ENCODE results near the gene TMEM247.

Gene TMEM247

DNA sequence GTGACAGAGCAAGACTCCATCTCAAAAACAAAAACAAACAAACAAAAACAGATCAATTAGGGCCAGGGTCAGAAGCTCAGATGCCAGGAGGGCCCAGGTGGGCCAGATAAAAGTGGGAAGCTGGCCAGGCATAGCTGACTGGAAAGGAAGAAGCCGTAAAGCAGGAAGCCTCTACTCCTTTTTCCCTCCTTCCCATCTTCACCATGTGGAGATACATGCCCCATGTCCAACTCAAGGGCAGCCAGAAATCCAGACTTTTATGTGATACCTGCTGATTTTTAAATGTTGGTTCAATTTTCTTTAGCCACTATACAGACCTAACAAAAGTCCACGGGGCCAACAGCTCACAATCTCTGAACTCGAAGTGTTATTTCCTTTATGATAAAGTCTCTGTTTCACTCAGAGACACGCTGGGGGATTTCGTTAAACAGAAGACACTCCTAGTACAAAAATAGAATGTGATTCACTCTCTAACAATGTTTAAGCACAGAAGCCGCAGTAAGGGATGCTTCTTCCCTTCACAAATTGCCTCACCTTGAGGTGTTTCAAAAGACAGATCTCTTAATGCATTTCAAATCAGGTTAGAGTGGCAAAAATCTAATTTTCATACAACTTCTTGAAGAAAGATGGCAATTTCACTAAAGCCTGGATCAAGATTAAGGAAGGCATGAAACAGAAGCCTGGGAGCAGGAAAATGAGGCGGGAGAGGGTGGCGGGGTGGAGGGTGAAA lies 14.0 kb downstream of the TMEM247 start:
- TF ChIP-seq ISL1 (CRISPR knock-in tag; IDR thresholded peaks at IDR 0.05) (peak; percentile 81), ZFP3 (CRISPR knock-in tag; IDR thresholded peaks at IDR 0.05) (peak; percentile 45; the same call in 1 of the 2 replicates), CSDC2 (CRISPR knock-in tag; IDR thresholded peaks at IDR 0.05) (peak; percentile 14; the same call in 1 of the 2 replicates), ZNF8 (CRISPR knock-in tag; IDR thresholded peaks at IDR 0.05) (no peak)

DNA sequence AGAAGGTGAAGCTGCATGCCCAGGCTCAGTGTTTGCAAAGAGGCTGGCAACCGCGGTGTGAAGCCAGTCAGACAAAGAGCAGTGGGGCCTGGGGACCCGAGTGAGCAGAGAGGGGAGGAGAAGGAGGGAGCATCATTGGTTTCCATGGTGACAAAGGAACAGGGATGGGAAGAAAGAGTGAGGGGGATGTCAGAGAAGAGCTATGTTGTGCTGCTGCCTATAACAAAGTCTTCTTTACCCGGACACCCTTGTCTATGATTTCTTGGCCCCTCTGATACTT lies 14.5 kb downstream of the TMEM247 start:
- 0 out of 2 replicates have a peak, but pooled peaks have one; percentile 27 for TF ChIP-seq ZFP3 (CRISPR knock-in tag; IDR thresholded peaks at IDR 0.05)
- TF ChIP-seq, protein P1, sequence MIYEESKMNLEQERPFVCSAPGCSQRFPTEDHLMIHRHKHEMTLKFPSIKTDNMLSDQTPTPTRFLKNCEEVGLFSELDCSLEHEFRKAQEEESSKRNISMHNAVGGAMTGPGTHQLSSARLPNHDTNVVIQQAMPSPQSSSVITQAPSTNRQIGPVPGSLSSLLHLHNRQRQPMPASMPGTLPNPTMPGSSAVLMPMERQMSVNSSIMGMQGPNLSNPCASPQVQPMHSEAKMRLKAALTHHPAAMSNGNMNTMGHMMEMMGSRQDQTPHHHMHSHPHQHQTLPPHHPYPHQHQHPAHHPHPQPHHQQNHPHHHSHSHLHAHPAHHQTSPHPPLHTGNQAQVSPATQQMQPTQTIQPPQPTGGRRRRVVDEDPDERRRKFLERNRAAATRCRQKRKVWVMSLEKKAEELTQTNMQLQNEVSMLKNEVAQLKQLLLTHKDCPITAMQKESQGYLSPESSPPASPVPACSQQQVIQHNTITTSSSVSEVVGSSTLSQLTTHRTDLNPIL (CRISPR knock-in tag; IDR thresholded peaks at IDR 0.05; ENCODE audit: low read depth): no peak
- no peak; the same call in 2 of the 3 replicates for ATAC-seq

More for the DNA sequence above, 14.0 kb downstream of the TMEM247 start:
- peak; percentile 80 for ATAC-seq

DNA sequence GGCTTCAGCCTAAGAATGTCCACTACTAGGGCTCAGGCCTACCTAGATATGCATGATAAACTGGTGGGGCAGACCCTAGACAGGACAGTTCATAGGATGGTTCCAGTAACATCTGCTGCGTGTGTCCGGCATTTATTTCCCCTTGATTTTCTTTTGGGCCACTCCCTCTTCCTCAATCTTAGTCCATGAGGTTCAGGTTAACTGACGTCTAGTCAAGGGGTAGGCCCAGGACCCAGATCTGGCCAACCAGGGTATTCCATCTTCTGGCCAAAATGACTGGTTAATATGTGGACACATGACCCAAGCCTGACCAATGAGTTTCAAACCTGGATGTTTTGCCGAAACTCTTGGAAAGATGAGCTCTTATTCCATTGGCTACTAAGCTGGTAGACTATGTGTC lies 15.2 kb downstream of the TMEM247 start:
- ATAC-seq: no peak
- TF ChIP-seq, protein P2, sequence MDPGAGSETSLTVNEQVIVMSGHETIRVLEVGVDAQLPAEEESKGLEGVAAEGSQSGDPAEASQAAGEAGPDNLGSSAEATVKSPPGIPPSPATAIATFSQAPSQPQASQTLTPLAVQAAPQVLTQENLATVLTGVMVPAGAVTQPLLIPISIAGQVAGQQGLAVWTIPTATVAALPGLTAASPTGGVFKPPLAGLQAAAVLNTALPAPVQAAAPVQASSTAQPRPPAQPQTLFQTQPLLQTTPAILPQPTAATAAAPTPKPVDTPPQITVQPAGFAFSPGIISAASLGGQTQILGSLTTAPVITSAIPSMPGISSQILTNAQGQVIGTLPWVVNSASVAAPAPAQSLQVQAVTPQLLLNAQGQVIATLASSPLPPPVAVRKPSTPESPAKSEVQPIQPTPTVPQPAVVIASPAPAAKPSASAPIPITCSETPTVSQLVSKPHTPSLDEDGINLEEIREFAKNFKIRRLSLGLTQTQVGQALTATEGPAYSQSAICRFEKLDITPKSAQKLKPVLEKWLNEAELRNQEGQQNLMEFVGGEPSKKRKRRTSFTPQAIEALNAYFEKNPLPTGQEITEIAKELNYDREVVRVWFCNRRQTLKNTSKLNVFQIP (CRISPR knock-in tag; IDR thresholded peaks at IDR 0.05; ENCODE audit: borderline replicate concordance, low read depth): no peak
- TF ChIP-seq GLIS3 (CRISPR knock-in tag; IDR thresholded peaks at IDR 0.05) (no peak), ZFP3 (CRISPR knock-in tag; IDR thresholded peaks at IDR 0.05) (no peak), PPARA (CRISPR knock-in tag; IDR thresholded peaks at IDR 0.05; ENCODE audit: borderline replicate concordance) (no peak), SNAI2 (CRISPR knock-in tag; IDR thresholded peaks at IDR 0.05) (no peak), RARB (CRISPR knock-in tag; IDR thresholded peaks at IDR 0.05) (no peak), OSR1 (CRISPR knock-in tag; IDR thresholded peaks at IDR 0.05) (no peak), ISL1 (CRISPR knock-in tag; IDR thresholded peaks at IDR 0.05) (no peak), ZC3H10 (CRISPR knock-in tag; IDR thresholded peaks at IDR 0.05) (no peak), ZNF565 (CRISPR knock-in tag; conservative IDR thresholded peaks at IDR 0.05; ENCODE audit: low read depth) (no peak), ZFP30 (CRISPR knock-in tag; IDR thresholded peaks at IDR 0.05) (no peak), TCF4 (CRISPR knock-in tag; IDR thresholded peaks at IDR 0.05; ENCODE audit: borderline replicate concordance) (no peak)
- TF ChIP-seq, protein P3, sequence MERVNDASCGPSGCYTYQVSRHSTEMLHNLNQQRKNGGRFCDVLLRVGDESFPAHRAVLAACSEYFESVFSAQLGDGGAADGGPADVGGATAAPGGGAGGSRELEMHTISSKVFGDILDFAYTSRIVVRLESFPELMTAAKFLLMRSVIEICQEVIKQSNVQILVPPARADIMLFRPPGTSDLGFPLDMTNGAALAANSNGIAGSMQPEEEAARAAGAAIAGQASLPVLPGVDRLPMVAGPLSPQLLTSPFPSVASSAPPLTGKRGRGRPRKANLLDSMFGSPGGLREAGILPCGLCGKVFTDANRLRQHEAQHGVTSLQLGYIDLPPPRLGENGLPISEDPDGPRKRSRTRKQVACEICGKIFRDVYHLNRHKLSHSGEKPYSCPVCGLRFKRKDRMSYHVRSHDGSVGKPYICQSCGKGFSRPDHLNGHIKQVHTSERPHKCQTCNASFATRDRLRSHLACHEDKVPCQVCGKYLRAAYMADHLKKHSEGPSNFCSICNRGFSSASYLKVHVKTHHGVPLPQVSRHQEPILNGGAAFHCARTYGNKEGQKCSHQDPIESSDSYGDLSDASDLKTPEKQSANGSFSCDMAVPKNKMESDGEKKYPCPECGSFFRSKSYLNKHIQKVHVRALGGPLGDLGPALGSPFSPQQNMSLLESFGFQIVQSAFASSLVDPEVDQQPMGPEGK (CRISPR knock-in tag; IDR thresholded peaks at IDR 0.05; ENCODE audit: borderline replicate concordance): no peak
- TF ChIP-seq, protein P4, sequence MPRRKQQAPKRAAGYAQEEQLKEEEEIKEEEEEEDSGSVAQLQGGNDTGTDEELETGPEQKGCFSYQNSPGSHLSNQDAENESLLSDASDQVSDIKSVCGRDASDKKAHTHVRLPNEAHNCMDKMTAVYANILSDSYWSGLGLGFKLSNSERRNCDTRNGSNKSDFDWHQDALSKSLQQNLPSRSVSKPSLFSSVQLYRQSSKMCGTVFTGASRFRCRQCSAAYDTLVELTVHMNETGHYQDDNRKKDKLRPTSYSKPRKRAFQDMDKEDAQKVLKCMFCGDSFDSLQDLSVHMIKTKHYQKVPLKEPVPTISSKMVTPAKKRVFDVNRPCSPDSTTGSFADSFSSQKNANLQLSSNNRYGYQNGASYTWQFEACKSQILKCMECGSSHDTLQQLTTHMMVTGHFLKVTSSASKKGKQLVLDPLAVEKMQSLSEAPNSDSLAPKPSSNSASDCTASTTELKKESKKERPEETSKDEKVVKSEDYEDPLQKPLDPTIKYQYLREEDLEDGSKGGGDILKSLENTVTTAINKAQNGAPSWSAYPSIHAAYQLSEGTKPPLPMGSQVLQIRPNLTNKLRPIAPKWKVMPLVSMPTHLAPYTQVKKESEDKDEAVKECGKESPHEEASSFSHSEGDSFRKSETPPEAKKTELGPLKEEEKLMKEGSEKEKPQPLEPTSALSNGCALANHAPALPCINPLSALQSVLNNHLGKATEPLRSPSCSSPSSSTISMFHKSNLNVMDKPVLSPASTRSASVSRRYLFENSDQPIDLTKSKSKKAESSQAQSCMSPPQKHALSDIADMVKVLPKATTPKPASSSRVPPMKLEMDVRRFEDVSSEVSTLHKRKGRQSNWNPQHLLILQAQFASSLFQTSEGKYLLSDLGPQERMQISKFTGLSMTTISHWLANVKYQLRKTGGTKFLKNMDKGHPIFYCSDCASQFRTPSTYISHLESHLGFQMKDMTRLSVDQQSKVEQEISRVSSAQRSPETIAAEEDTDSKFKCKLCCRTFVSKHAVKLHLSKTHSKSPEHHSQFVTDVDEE (CRISPR knock-in tag; IDR thresholded peaks at IDR 0.05): no peak

DNA sequence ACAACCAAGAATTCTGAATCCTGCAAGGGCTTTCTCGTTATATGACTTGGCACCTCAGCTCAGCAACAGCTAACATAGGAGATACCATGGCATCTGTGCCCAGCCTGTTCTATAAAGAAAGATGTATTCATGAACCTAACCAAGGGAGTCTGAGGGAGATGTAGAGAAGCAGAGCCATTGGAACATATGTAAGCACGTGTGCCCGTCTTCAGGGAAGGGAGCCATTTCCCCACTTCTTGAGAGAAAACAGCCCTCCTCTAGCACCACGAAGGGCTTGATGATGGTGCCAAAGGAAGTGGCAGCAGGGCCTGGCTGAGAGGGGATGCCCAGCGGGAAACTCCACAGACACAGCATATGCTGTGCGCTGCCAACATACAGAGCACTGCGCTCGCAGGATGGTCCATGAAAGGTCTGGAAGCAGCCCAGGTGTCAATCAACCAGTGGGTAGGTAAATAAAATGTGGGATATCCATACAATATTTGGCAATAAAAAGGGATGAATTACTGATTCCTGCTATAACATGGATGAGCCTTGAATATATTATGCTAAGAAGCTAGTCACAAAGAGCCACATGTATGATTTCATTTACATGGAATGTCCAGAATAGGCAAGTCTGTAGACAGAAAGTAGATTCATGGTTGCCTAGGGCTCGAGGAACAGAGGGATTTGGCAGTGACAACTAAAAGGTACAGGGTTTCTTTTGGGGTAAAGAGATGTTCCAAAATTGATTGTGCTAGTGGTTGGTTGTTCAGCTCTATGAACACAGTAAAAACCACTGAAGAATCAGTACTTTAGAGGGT lies 16.1 kb downstream of the TMEM247 start:
- no peak for ATAC-seq
- TF ChIP-seq BACH2 (CRISPR knock-in tag; IDR thresholded peaks at IDR 0.05; ENCODE audit: borderline replicate concordance) (no peak), TCF4 (CRISPR knock-in tag; IDR thresholded peaks at IDR 0.05; ENCODE audit: borderline replicate concordance) (no peak), ARNTL (CRISPR knock-in tag; IDR thresholded peaks at IDR 0.05; ENCODE audit: borderline replicate concordance, low read depth) (no peak)
- TF ChIP-seq, protein P5, sequence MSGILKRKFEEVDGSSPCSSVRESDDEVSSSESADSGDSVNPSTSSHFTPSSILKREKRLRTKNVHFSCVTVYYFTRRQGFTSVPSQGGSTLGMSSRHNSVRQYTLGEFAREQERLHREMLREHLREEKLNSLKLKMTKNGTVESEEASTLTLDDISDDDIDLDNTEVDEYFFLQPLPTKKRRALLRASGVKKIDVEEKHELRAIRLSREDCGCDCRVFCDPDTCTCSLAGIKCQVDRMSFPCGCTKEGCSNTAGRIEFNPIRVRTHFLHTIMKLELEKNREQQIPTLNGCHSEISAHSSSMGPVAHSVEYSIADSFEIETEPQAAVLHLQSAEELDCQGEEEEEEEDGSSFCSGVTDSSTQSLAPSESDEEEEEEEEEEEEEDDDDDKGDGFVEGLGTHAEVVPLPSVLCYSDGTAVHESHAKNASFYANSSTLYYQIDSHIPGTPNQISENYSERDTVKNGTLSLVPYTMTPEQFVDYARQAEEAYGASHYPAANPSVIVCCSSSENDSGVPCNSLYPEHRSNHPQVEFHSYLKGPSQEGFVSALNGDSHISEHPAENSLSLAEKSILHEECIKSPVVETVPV (CRISPR knock-in tag; IDR thresholded peaks at IDR 0.05): no peak
